ENCODE results near the gene PPP1R17.

Gene PPP1R17

GRCh38 chr7:31687024-31687748 is at the start of gene PPP1R17:
Gene PPP1R17, plus strand, starts transcription at chr7:31687215. Its CDS starts 5,227 bp downstream, at chr7:31692442.
- no peak for TF ChIP-seq POLR2A (IDR thresholded peaks at IDR 0.05; ENCODE audit: low read depth, low read length)
- DNase-seq (ENCODE audit: insufficient read length, low spot score) (no peak), FAIRE-seq (no peak)

- TF ChIP-seq POLR2A (IDR thresholded peaks at IDR 0.05; ENCODE audit: low read depth, low read length) = no peak
- DNase-seq (ENCODE audit: insufficient read length, low spot score) (no peak), FAIRE-seq (no peak)
These were observed 46.6 kb upstream of the PPP1R17 start for GRCh38 chr7:31640381-31640780.

- FAIRE-seq = no peak
- DNase-seq (ENCODE audit: insufficient read length, low spot score) = no peak
These were observed 44.3 kb upstream of the PPP1R17 start for GRCh38 chr7:31642681-31643115.

GRCh38 chr7:31646942-31647341 is 40.1 kb upstream of the PPP1R17 start:
- FAIRE-seq = no peak
- DNase-seq (ENCODE audit: insufficient read length, low spot score) = no peak
- TF ChIP-seq POLR2A (IDR thresholded peaks at IDR 0.05; ENCODE audit: low read depth, low read length) = no peak

More at GRCh38 chr7:31642681-31643115, 44.3 kb upstream of the PPP1R17 start:
- no peak for TF ChIP-seq POLR2A (IDR thresholded peaks at IDR 0.05; ENCODE audit: low read depth, low read length)

- no peak for FAIRE-seq
- DNase-seq (ENCODE audit: insufficient read length, low spot score) = no peak
- TF ChIP-seq POLR2A (IDR thresholded peaks at IDR 0.05; ENCODE audit: low read depth, low read length) = no peak
These were observed 39.5 kb upstream of the PPP1R17 start for GRCh38 chr7:31647511-31647910.

GRCh38 chr7:31648288-31648687 is 38.7 kb upstream of the PPP1R17 start:
- FAIRE-seq (no peak), DNase-seq (ENCODE audit: insufficient read length, low spot score) (no peak)
- TF ChIP-seq POLR2A (IDR thresholded peaks at IDR 0.05; ENCODE audit: low read depth, low read length) = no peak

- DNase-seq (ENCODE audit: insufficient read length, low spot score) (no peak), FAIRE-seq (no peak)
- no peak for TF ChIP-seq POLR2A (IDR thresholded peaks at IDR 0.05; ENCODE audit: low read depth, low read length)
These were observed 38.1 kb upstream of the PPP1R17 start for GRCh38 chr7:31648880-31649279.

- FAIRE-seq (no peak), DNase-seq (ENCODE audit: insufficient read length, low spot score) (no peak)
- no peak for TF ChIP-seq POLR2A (IDR thresholded peaks at IDR 0.05; ENCODE audit: low read depth, low read length)
These were observed 35.6 kb upstream of the PPP1R17 start for GRCh38 chr7:31651234-31652062.

- no peak for TF ChIP-seq POLR2A (IDR thresholded peaks at IDR 0.05; ENCODE audit: low read depth, low read length)
- no peak for FAIRE-seq
- no peak for DNase-seq (ENCODE audit: insufficient read length, low spot score)
These were observed 35.0 kb upstream of the PPP1R17 start for GRCh38 chr7:31652063-31652326.

- FAIRE-seq = no peak
- DNase-seq (ENCODE audit: insufficient read length, low spot score) = no peak
- no peak for TF ChIP-seq POLR2A (IDR thresholded peaks at IDR 0.05; ENCODE audit: low read depth, low read length)
These were observed 23.9 kb upstream of the PPP1R17 start for GRCh38 chr7:31663072-31663471.

GRCh38 chr7:31664890-31665289 is 22.1 kb upstream of the PPP1R17 start:
- no peak for FAIRE-seq
- DNase-seq (ENCODE audit: insufficient read length, low spot score) = no peak
- TF ChIP-seq POLR2A (IDR thresholded peaks at IDR 0.05; ENCODE audit: low read depth, low read length) = no peak

- no peak for TF ChIP-seq POLR2A (IDR thresholded peaks at IDR 0.05; ENCODE audit: low read depth, low read length)
- no peak for FAIRE-seq
- DNase-seq (ENCODE audit: insufficient read length, low spot score) = no peak
These were observed 21.5 kb upstream of the PPP1R17 start for GRCh38 chr7:31665546-31665945.

- DNase-seq (ENCODE audit: insufficient read length, low spot score) (no peak), FAIRE-seq (no peak)
- TF ChIP-seq POLR2A (IDR thresholded peaks at IDR 0.05; ENCODE audit: low read depth, low read length) = no peak
These were observed 17.6 kb upstream of the PPP1R17 start for GRCh38 chr7:31669461-31669860.

GRCh38 chr7:31679574-31680305 is 7.3 kb upstream of the PPP1R17 start:
- FAIRE-seq = no peak
- DNase-seq (ENCODE audit: insufficient read length, low spot score) = no peak
- TF ChIP-seq POLR2A (IDR thresholded peaks at IDR 0.05; ENCODE audit: low read depth, low read length) = no peak

All from H54 (cell line).